Ovary (tissue), 9 donors: ENCODE data around the gene SORT1. TPM values are rescaled to one million over a fixed set of nuclear protein-coding genes. Genes with fewer than 3 reads are reported as not detected.

ENCODE experiments used
- DNase-seq, 5 donors: peaks; one replicate each; pipeline ENCODE4 v3.0.0-alpha.2; 2019 to 2020
- H3K27ac ChIP-seq, 2 donors: fragments of 200-600 bp; one replicate each; pipeline versions ENCODE4 v1.5.1 to v1.8.0; 2019 to 2022
- H3K27me3 ChIP-seq: fragments of 200-600 bp; one replicate; pipeline ENCODE4 v1.8.0; 2022
- H3K36me3 ChIP-seq: fragments of 200-600 bp; sonication (generic); one replicate; pipeline ENCODE4 v1.5.1; 2019
- H3K4me1 ChIP-seq: one replicate; pipeline ENCODE4 v1.8.1; 2013; ENCODE audit warnings: mild to moderate bottlenecking, moderate library complexity; ENCODE audit not compliant: insufficient read depth
- H3K4me3 ChIP-seq: fragments of 200-600 bp; sonication (generic); one replicate; pipeline ENCODE4 v1.5.1; 2017
- H3K9me3 ChIP-seq, 2 donors: fragments of 200-600 bp in 1 of 2; sonication (generic) in 1 of 2; one replicate each; pipeline versions ENCODE4 v1.5.1 to v1.8.1; 2013 to 2019; ENCODE audit warnings: mild to moderate bottlenecking in 1 of 2, moderate library complexity in 1 of 2
- CTCF ChIP-seq, 3 donors: fragments of 450-650 bp in 2 of 3; fragments of 200-600 bp in 1 of 3; IDR thresholded peaks; one replicate each; pipeline versions ENCODE4 v1.5.1 to v1.8.0; 2016 to 2022; ENCODE audit warnings: antibody characterized with exemption in 3 of 3, mild to moderate bottlenecking in 1 of 3
- EP300 ChIP-seq: sonication (generic); formaldehyde crosslinking; IDR thresholded peaks from one replicate; pipeline ENCODE4 v1.6.1; 2017; ENCODE audit warnings: antibody characterized with exemption
- POLR2A ChIP-seq: fragments of 450-650 bp; IDR thresholded peaks from one replicate; pipeline ENCODE4 v1.6.1; 2017; ENCODE audit warnings: antibody characterized with exemption, mild to moderate bottlenecking, moderate library complexity
- WGBS, 3 donors: extraction: QIAGEN DNeasy Blood & Tissue Kit in 1 of 3; methylation state at CpG; one replicate each; pipeline versions ENCODE4 v1.1.5 to v1.1.7; 2013 to 2017; 5-methylcytosine and 5-hydroxymethylcytosine counted together
- intact Hi-C, 4 donors: fragments of 100-400 bp; cut with DNase I; formaldehyde crosslinking; loops; one replicate each; pipeline versions ENCODE4 v1.11.0 to v1.15.1; 2022 to 2023
- polyA plus RNA-seq, 2 donors: library from polyadenylated mRNA; stranded (reverse); fragments of 200-250 nt in 1 of 2; fragments of 350-450 nt in 1 of 2; fragmentation: Illumina TruSeq in 1 of 2; extraction: RNeasy Lipid Tissue Mini Kit (QIAGEN cat#74804) in 1 of 2; gene quantifications; one replicate each; pipeline ENCODE4 v1.2.3, GENCODE V29; 2013 to 2014
- total RNA-seq, 7 donors: library from RNA; depleted of rRNA in 2 of 7; stranded (reverse); fragments of >200 nt in 2 of 7; fragmentation: NEBNext Ultra II Directional in 3 of 7; extraction: Animal tissue kit (Norgen Biotek cat#: 25700) in 3 of 7; gene quantifications; one replicate each; pipeline versions ENCODE4 v1.1.0 to v1.2.4, GENCODE V29; 2016 to 2023
- donor health status: DM: no; HTN: no; CAD: no; lungs with moderate emphysema.
- donor health status: DM: no; HTN: no; CAD: no.
- donor health status: Bipolar disorder and iron deficiency.
- donor health status: DM: yes; HTN: yes; CAD: no.
- donor health status: DM: no; HTN: no; CAD: no.
- donor health status: DM: yes; HTN: yes; CAD: no.

Gene SORT1
- total and polyA plus RNA-seq, 9 donors: 4.3 to 37.0 (median 16.0) TPM

GRCh38 chr1:109341944-109342930 lies 55.5 kb downstream of the SORT1 start:
- H3K36me3 ChIP-seq: no peaks in the 10 kb centered on the region
- no peaks in the 10 kb centered on the region for H3K9me3 ChIP-seq
- no peak overlapping the region for H3K4me3 ChIP-seq
- intact Hi-C loops: no loop called here
- no peaks in the 10 kb centered on the region for H3K27me3 ChIP-seq
- no peak overlapping the region for H3K27ac ChIP-seq
- whole genome bisulfite sequencing, 3 donors: 31 to 42% (median 34%) methylated on average over 9 of the region's 9 CpGs
- DNase-seq: no peak
- TF ChIP-seq EP300 (no peak), POLR2A (no peak), CTCF (IDR thresholded peaks at IDR 0.05) (no peak)
- H3K4me1 ChIP-seq: no peaks in the 10 kb centered on the region

GRCh38 chr1:109338608-109339007 lies 59.1 kb downstream of the SORT1 start:
- intact Hi-C loops: no loop called here
- H3K27ac ChIP-seq: no peak overlapping the region
- WGBS, 3 donors: 97 to 100% (median 98%) methylated on average over 3 of the region's 3 CpGs
- H3K4me1 ChIP-seq: no peaks in the 10 kb centered on the region
- TF ChIP-seq CTCF (IDR thresholded peaks at IDR 0.05) (no peak), POLR2A (no peak), EP300 (no peak)
- H3K36me3 ChIP-seq: no peaks in the 10 kb centered on the region
- no peak for DNase-seq
- no peak overlapping the region for H3K4me3 ChIP-seq
- no peaks in the 10 kb centered on the region for H3K27me3 ChIP-seq
- H3K9me3 ChIP-seq: no peaks in the 10 kb centered on the region

- Histone ChIP-seq H3K4me3 (no peak overlapping the region), H3K4me1 (no peaks in the 10 kb centered on the region), H3K9me3 (no peaks in the 10 kb centered on the region), H3K36me3 (no peaks in the 10 kb centered on the region), H3K27ac (no peak overlapping the region), H3K27me3 (no peaks in the 10 kb centered on the region)
- 83 to 92% (median 87%) methylated on average over 6 of the region's 6 CpGs for WGBS, 3 donors
- intact Hi-C loops: no loop called here
- DNase-seq: no peak
- TF ChIP-seq EP300 (no peak), CTCF (IDR thresholded peaks at IDR 0.05) (no peak), POLR2A (no peak)
Observed at GRCh38 chr1:109338091-109338490, 59.6 kb downstream of the SORT1 start.

- WGBS, 3 donors: 83 to 89% (median 85%) methylated on average over 4 of the region's 4 CpGs
- no peaks in the 10 kb centered on the region for H3K4me1 ChIP-seq
- DNase-seq: no peak
- no peak overlapping the region for H3K27ac ChIP-seq
- H3K4me3 ChIP-seq: no peak overlapping the region
- no peaks in the 10 kb centered on the region for H3K27me3 ChIP-seq
- H3K36me3 ChIP-seq: no peaks in the 10 kb centered on the region
- no peak for TF ChIP-seq EP300
- TF ChIP-seq CTCF (IDR thresholded peaks at IDR 0.05): no peak
- TF ChIP-seq POLR2A: no peak
- intact Hi-C loops: no loop called here
- no peaks in the 10 kb centered on the region for H3K9me3 ChIP-seq
Observed at GRCh38 chr1:109335091-109335490, 62.6 kb downstream of the SORT1 start.
